Sciatic nerve (tissue), 2 donors: ENCODE results near the gene HAL. TPM values are rescaled to one million over a fixed set of nuclear protein-coding genes. Genes with fewer than 3 reads are reported as not detected.
A peak's percentile ranks its signal among the peaks of the same experiment; 100 is the strongest.

Experiments
- ATAC-seq: fragments of 200-7000 bp; cut with Tn5 transposase; one replicate; pipeline ENCODE4 v1.9.1; 2020; ENCODE audit warnings: mild to moderate bottlenecking, moderate library complexity
- DNase-seq: peaks from one replicate; pipeline ENCODE4 v3.0.0-alpha.2; 2020; ENCODE audit warnings: low spot score
- intact Hi-C: fragments of 100-400 bp; cut with DNase I; formaldehyde crosslinking; loops from one replicate; pipeline ENCODE4 v1.14.2; 2022
- total RNA-seq: library from RNA; stranded (reverse); fragmentation: NEBNext Ultra II Directional; extraction: Animal tissue kit (Norgen Biotek cat#: 25700); gene quantifications from one replicate; pipeline ENCODE4 v1.2.1, GENCODE V29; 2021
- donor health status: DM: no; HTN: no; CAD: no.
- donor health status: DM: no; HTN: no; CAD: no.

HAL gene
- total RNA-seq, 1 donor from 2014 or later = 2.1 TPM

- DNase-seq = no peak
- intact Hi-C loops = no loop called here
- ATAC-seq = no peak
Measured at GRCh38 chr12:95953000-95953399, 43.1 kb downstream of the HAL start.

GRCh38 chr12:95951515-95951914 lies 44.6 kb downstream of the HAL start:
- no peak for DNase-seq
- ATAC-seq = no peak
- intact Hi-C loops = no loop called here

- DNase-seq = no peak
- intact Hi-C loops = no loop called here
- no peak for ATAC-seq
Measured at GRCh38 chr12:95949477-95950206, 46.5 kb downstream of the HAL start.

- DNase-seq (no peak), ATAC-seq (no peak)
- intact Hi-C loops = no loop called here
Measured at GRCh38 chr12:95944108-95944704, 51.9 kb downstream of the HAL start.

GRCh38 chr12:95943330-95943842 lies 52.8 kb downstream of the HAL start, which contains the start of gene AMDHD1:
Gene AMDHD1 (plus strand): TSS chr12:95943331. CDS start chr12:95943399, 68 bp downstream.
- ATAC-seq (peak; percentile 66), DNase-seq (peak; percentile 67)
- intact Hi-C loops = no loop called here

- peak; percentile 98 for ATAC-seq
- intact Hi-C loops = no loop called here
- DNase-seq = peak; percentile 85
Measured at GRCh38 chr12:95942524-95943329, 53.4 kb downstream of the HAL start, which contains the start of gene CCDC38. Gene CCDC38 (minus strand): TSS chr12:95942614. CDS start chr12:95936509, 6,105 bp downstream.

GRCh38 chr12:95942101-95942523 lies 54.0 kb downstream of the HAL start:
- no peak for ATAC-seq
- intact Hi-C loops = no loop called here
- DNase-seq = no peak

- intact Hi-C loops = no loop called here
- no peak for DNase-seq
- no peak for ATAC-seq
Measured at GRCh38 chr12:95940514-95940913, 55.6 kb downstream of the HAL start.

Other genes starting within 250 kb of the HAL start
- 40.3 TPM for gene NTN4, start 205.6 kb downstream of the HAL start, total RNA-seq
- 12.6 TPM for gene SNRPF, start 137.4 kb downstream of the HAL start, total RNA-seq
- 0.40 TPM for gene CCDC38, start 53.7 kb downstream of the HAL start, total RNA-seq
- 0.76 TPM for gene AMDHD1, start 53.0 kb downstream of the HAL start, total RNA-seq
- 56.5 TPM for gene LTA4H, start 39.2 kb upstream of the HAL start, total RNA-seq
- 30.2 TPM for gene ELK3, start 198.0 kb upstream of the HAL start, total RNA-seq